K562 (cell line): ENCODE measurements around the gene SLC49A3.

Experiments
- JUNB ChIP-seq: fragments of 450-650 bp; formaldehyde crosslinking; conservative IDR thresholded peaks from 2 replicates; pipeline ENCODE4 v1.4.0; 2020; ENCODE audit warnings: mild to moderate bottlenecking
- SMARCE1 ChIP-seq: fragments of 450-650 bp; IDR thresholded peaks from 2 replicates; pipeline ENCODE4 v1.7.1; 2016; ENCODE audit warnings: mild to moderate bottlenecking
- TRIM28 ChIP-seq: fragments of 450-650 bp; IDR thresholded peaks from 2 replicates; pipeline ENCODE4 v1.6.1; 2017
- ZKSCAN3 ChIP-seq: fragments of 250-450 bp; sonication (Bioruptor Pico); IDR thresholded peaks from 2 replicates; pipeline ENCODE4 v1.4.0; 2020
- ZNF384 ChIP-seq: IDR thresholded peaks from 2 replicates; pipeline ENCODE4 v1.6.1; 2012; ENCODE audit warnings: low read depth, low read length, improper control_type of control experiment
- TF ChIP-seq, protein P1 (sequence below), 3 experiments: IDR thresholded peaks in 2 of 3; conservative IDR thresholded peaks in 1 of 3; 2 replicates each; pipeline ENCODE4 v1.5.1; 2011 to 2012; ENCODE audit warnings: low read length in 3 of 3, mild to moderate bottlenecking in 3 of 3, control low read depth in 2 of 3, improper control_type of control experiment in 1 of 3, inconsistent platforms in 1 of 3, low read depth in 1 of 3, mixed read lengths in 1 of 3, moderate library complexity in 1 of 3; ENCODE audit not compliant: insufficient read depth in 2 of 3

DNA sequence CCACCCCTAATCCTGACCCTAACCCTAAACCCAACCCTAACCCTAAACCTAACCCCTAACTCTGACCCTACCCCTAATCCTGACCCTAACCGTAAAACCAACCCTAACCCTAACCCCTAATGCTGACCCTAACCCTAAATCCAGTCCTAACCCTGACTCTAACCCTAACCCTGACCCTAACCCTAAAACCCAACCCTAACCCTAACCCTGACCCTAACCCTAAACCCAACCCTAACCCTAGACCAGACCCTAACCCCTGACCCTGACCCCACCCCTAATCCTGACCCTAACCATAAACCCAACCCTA is 16.0 kb upstream of the SLC49A3 start:
- TF ChIP-seq JUNB (CRISPR knock-in tag) (no peak), TRIM28 (no peak), ZKSCAN3 (CRISPR knock-in tag) (no peak), SMARCE1 (no peak), ZNF384 (no peak)
- TF ChIP-seq, protein P1, sequence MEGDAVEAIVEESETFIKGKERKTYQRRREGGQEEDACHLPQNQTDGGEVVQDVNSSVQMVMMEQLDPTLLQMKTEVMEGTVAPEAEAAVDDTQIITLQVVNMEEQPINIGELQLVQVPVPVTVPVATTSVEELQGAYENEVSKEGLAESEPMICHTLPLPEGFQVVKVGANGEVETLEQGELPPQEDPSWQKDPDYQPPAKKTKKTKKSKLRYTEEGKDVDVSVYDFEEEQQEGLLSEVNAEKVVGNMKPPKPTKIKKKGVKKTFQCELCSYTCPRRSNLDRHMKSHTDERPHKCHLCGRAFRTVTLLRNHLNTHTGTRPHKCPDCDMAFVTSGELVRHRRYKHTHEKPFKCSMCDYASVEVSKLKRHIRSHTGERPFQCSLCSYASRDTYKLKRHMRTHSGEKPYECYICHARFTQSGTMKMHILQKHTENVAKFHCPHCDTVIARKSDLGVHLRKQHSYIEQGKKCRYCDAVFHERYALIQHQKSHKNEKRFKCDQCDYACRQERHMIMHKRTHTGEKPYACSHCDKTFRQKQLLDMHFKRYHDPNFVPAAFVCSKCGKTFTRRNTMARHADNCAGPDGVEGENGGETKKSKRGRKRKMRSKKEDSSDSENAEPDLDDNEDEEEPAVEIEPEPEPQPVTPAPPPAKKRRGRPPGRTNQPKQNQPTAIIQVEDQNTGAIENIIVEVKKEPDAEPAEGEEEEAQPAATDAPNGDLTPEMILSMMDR (IDR thresholded peaks at IDR 0.05 in 2 of 3, conservative IDR thresholded peaks at IDR 0.05 in 1 of 3; ENCODE audit: insufficient read depth in 2 of 3, low read depth in 1 of 3, low read length in 3 of 3): no peak
